Activated naive CD8-positive, alpha-beta T cell treated with anti-CD3 and anti-CD28 coated beads, Interleukin-2, amount 50 U/mL, for 24 hours (primary cell): Measurements from ENCODE around the gene TM4SF5.
A peak's percentile ranks its signal among the peaks of the same experiment; 100 is the strongest.

Experiments used
- ATAC-seq: fragments of 150-1000 bp; cut with Tn5 transposase; one replicate; pipeline ENCODE4 v1.10.0; 2021
- DNase-seq: peaks from one replicate; pipeline ENCODE4 v3.0.0; 2021
- H3K27ac Mint-ChIP-seq: one replicate; pipeline ENCODE4 v1.8.0; 2021; ENCODE audit warnings: mild to moderate bottlenecking, mixed read lengths
- H3K27me3 Mint-ChIP-seq: one replicate; pipeline ENCODE4 v1.8.0; 2021; ENCODE audit warnings: mixed read lengths
- H3K36me3 Mint-ChIP-seq: one replicate; pipeline ENCODE4 v1.8.0; 2021; ENCODE audit warnings: low read depth, mixed read lengths
- H3K4me1 Mint-ChIP-seq: one replicate; pipeline ENCODE4 v1.8.0; 2021; ENCODE audit warnings: mixed read lengths
- H3K4me3 Mint-ChIP-seq: one replicate; pipeline ENCODE4 v1.8.0; 2021; ENCODE audit warnings: mild to moderate bottlenecking, moderate library complexity, mixed read lengths
- H3K9me3 Mint-ChIP-seq: one replicate; pipeline ENCODE4 v1.8.0; 2021; ENCODE audit warnings: mixed read lengths

The TM4SF5 gene

GRCh38 chr17:4741544-4741943 lies 30.1 kb upstream of the TM4SF5 start:
- Mint-ChIP-seq H3K27ac (no peak overlapping the region), H3K9me3 (no peaks in the 10 kb centered on the region), H3K4me3 (no peak overlapping the region), H3K27me3 (peaks cover 23% of the 10 kb centered on the region), H3K36me3 (no peaks in the 10 kb centered on the region), H3K4me1 (peaks cover 17% of the 10 kb centered on the region)
- ATAC-seq, result no peak
- no peak for DNase-seq

- ATAC-seq (no peak), DNase-seq (no peak)
- Mint-ChIP-seq H3K36me3 (no peaks in the 10 kb centered on the region), H3K9me3 (no peaks in the 10 kb centered on the region), H3K27ac (no peak overlapping the region), H3K4me3 (no peak overlapping the region), H3K27me3 (peaks cover 23% of the 10 kb centered on the region), H3K4me1 (peaks cover 18% of the 10 kb centered on the region)
Observed at GRCh38 chr17:4742133-4742532, 29.6 kb upstream of the TM4SF5 start.

DNA sequence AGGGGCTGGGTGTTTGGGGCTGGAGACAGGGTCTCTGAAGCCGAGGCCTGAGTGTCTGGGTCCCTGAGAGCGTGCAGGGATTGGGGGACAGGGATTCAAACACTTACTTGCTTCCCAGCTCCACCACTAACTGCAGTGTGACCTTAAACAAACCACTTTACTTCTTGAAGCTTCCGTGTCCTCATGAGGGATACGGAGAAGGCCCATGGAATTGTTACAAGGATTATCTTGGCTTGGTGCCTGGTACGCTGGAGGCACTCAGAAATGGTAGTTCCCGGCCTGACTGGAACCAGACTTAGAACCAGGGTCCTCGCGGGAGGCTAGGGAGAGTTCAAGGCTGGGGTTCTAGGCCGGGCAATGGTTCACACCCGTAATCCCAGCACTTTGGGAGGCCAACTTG lies 29.1 kb upstream of the TM4SF5 start:
- Mint-ChIP-seq H3K36me3 (no peaks in the 10 kb centered on the region), H3K9me3 (no peaks in the 10 kb centered on the region), H3K27me3 (peaks cover 23% of the 10 kb centered on the region), H3K4me3 (no peak overlapping the region), H3K4me1 (peaks cover 19% of the 10 kb centered on the region), H3K27ac (no peak overlapping the region)
- ATAC-seq, result no peak
- no peak for DNase-seq

DNA sequence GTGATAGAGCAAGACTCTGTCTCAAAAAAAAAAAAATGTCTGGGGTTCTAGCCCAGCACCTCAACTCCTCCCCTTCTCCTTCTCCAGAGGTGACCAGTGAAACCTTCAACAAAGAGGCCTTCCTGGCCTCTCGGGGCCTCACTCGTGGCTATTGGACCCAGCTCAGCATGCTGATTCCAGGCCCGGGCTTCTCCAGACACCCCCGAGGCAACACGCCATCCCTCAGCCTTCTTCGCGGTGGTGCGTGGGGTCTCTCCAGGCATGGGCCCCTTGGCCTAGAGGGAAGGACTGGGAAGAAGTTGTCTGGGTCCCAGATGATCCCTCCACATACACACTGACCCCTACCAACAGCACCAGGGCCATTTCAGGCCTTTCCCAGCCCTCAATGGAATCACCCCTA lies 28.5 kb upstream of the TM4SF5 start:
- ATAC-seq (no peak), DNase-seq (no peak)
- H3K27me3 Mint-ChIP-seq, result peaks cover 22% of the 10 kb centered on the region
- H3K9me3 Mint-ChIP-seq, result no peaks in the 10 kb centered on the region
- H3K27ac Mint-ChIP-seq, result no peak overlapping the region
- H3K36me3 Mint-ChIP-seq, result no peaks in the 10 kb centered on the region
- peaks cover 21% of the 10 kb centered on the region for H3K4me1 Mint-ChIP-seq
- no peak overlapping the region for H3K4me3 Mint-ChIP-seq

GRCh38 chr17:4743898-4744297 lies 27.8 kb upstream of the TM4SF5 start:
- Mint-ChIP-seq H3K36me3 (no peaks in the 10 kb centered on the region), H3K9me3 (no peaks in the 10 kb centered on the region), H3K4me3 (no peak overlapping the region), H3K27me3 (peaks cover 21% of the 10 kb centered on the region), H3K27ac (no peak overlapping the region), H3K4me1 (peaks cover 17% of the 10 kb centered on the region)
- ATAC-seq (no peak), DNase-seq (no peak)

- Mint-ChIP-seq H3K4me3 (no peak overlapping the region), H3K27ac (no peak overlapping the region), H3K9me3 (no peaks in the 10 kb centered on the region), H3K36me3 (no peaks in the 10 kb centered on the region), H3K27me3 (peaks cover 22% of the 10 kb centered on the region), H3K4me1 (peaks cover 11% of the 10 kb centered on the region)
- ATAC-seq (no peak), DNase-seq (no peak)
Observed at GRCh38 chr17:4744999-4745969, 26.4 kb upstream of the TM4SF5 start.

GRCh38 chr17:4747847-4748246 lies 23.8 kb upstream of the TM4SF5 start:
- H3K4me1 Mint-ChIP-seq, result peaks cover 9% of the 10 kb centered on the region
- H3K9me3 Mint-ChIP-seq, result no peaks in the 10 kb centered on the region
- no peak overlapping the region for H3K27ac Mint-ChIP-seq
- DNase-seq (no peak), ATAC-seq (peak; percentile 67)
- H3K4me3 Mint-ChIP-seq, result peak overlapping the region; percentile 22
- H3K36me3 Mint-ChIP-seq, result no peaks in the 10 kb centered on the region
- peaks cover 20% of the 10 kb centered on the region for H3K27me3 Mint-ChIP-seq

DNA sequence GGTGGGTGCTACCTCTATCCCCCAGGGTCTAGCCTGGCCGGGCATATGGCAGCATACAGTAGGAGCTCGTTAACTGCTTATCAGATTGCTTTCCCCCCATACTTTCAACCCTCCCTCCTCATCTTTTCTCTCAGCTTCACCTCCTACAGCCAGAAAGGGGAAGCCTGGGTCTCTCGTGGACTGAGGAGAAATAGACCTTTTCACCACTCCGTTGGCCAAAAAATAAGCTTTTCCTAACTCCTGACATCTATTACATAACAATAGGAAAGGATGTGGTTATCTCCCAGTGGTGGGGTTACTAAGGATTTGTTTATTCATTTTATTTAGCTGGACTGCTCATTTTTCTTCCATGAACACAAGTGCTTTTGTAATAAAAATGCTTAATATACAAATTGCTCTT lies 23.0 kb upstream of the TM4SF5 start:
- Mint-ChIP-seq H3K36me3 (no peaks in the 10 kb centered on the region), H3K27ac (no peak overlapping the region)
- no peak for DNase-seq

DNA sequence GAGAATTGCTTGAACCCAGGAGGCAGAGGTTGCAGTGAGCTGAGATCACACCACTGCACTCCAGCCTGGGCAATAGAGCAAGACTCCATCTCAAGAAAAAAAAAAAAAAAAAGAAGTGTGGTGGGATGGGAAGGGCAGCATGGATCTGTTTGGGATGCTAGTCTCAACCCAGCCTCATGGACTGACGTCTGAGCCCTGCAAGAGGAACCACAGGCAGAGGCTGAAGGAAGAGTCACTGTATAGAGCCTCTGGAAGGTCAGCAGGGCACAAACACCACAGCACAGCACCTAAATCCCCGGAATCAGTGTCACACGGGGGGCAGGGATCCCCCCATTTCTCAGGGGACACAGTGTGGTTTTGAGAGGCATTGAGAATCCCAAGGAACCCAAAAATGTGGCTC lies 21.1 kb upstream of the TM4SF5 start:
- Mint-ChIP-seq H3K9me3 (no peaks in the 10 kb centered on the region), H3K36me3 (no peaks in the 10 kb centered on the region), H3K4me3 (no peak overlapping the region), H3K27ac (no peak overlapping the region), H3K4me1 (peaks cover 9% of the 10 kb centered on the region), H3K27me3 (peaks cover 26% of the 10 kb centered on the region)
- ATAC-seq (no peak), DNase-seq (no peak)

More for the DNA sequence above, 23.0 kb upstream of the TM4SF5 start:
- Mint-ChIP-seq H3K9me3 (no peaks in the 10 kb centered on the region), H3K4me1 (peaks cover 9% of the 10 kb centered on the region), H3K4me3 (no peak overlapping the region), H3K27me3 (peaks cover 24% of the 10 kb centered on the region)
- no peak for ATAC-seq

- no peak for DNase-seq
- Mint-ChIP-seq H3K36me3 (no peaks in the 10 kb centered on the region), H3K4me1 (peaks cover 8% of the 10 kb centered on the region), H3K4me3 (no peak overlapping the region), H3K9me3 (no peaks in the 10 kb centered on the region), H3K27ac (no peak overlapping the region), H3K27me3 (peaks cover 26% of the 10 kb centered on the region)
- no peak for ATAC-seq
Observed at GRCh38 chr17:4751932-4752331, 19.8 kb upstream of the TM4SF5 start.

DNA sequence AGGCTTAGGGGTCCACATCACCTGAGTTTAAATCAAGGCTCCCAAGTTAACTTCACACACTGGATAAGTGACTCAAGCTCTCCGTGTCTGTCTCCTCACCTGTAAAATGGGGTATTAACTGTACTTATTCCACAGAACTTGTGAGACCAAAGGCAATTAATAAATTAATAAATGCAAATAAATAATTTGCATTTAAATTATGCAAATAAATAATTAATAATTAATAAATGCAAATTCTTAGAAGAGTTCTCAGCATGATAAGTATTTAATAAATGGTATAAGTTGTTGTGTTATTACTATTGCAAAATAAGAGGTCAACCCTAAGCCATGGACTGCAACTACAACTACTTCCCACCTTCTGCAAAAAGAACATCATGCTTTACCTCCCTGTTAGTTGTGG lies 18.3 kb upstream of the TM4SF5 start:
- no peaks in the 10 kb centered on the region for H3K36me3 Mint-ChIP-seq

GRCh38 chr17:4759776-4760236 lies 11.9 kb upstream of the TM4SF5 start:
- Mint-ChIP-seq H3K36me3 (no peaks in the 10 kb centered on the region), H3K9me3 (no peaks in the 10 kb centered on the region), H3K27ac (no peak overlapping the region)

More for the DNA sequence above, 18.3 kb upstream of the TM4SF5 start:
- Mint-ChIP-seq H3K4me3 (no peak overlapping the region), H3K4me1 (peaks cover 1% of the 10 kb centered on the region), H3K9me3 (no peaks in the 10 kb centered on the region), H3K27ac (no peak overlapping the region), H3K27me3 (peaks cover 25% of the 10 kb centered on the region)
- ATAC-seq, result no peak
- no peak for DNase-seq

GRCh38 chr17:4764595-4764994 lies 7.1 kb upstream of the TM4SF5 start:
- ATAC-seq, result no peak
- H3K36me3 Mint-ChIP-seq, result no peaks in the 10 kb centered on the region
- no peak overlapping the region for H3K4me3 Mint-ChIP-seq
- peaks cover 4% of the 10 kb centered on the region for H3K27me3 Mint-ChIP-seq
- H3K4me1 Mint-ChIP-seq, result peaks cover 2% of the 10 kb centered on the region
- H3K9me3 Mint-ChIP-seq, result no peaks in the 10 kb centered on the region
- H3K27ac Mint-ChIP-seq, result no peak overlapping the region
- no peak for DNase-seq

More at GRCh38 chr17:4759776-4760236, 11.9 kb upstream of the TM4SF5 start:
- ATAC-seq (no peak), DNase-seq (no peak)
- Mint-ChIP-seq H3K4me1 (no peaks in the 10 kb centered on the region), H3K27me3 (peaks cover 4% of the 10 kb centered on the region), H3K4me3 (no peak overlapping the region)

GRCh38 chr17:4766201-4766600 lies 5.5 kb upstream of the TM4SF5 start:
- DNase-seq, result no peak
- Mint-ChIP-seq H3K27me3 (peaks cover 4% of the 10 kb centered on the region), H3K4me3 (no peak overlapping the region), H3K27ac (no peak overlapping the region), H3K36me3 (no peaks in the 10 kb centered on the region), H3K4me1 (peaks cover 2% of the 10 kb centered on the region), H3K9me3 (no peaks in the 10 kb centered on the region)
- ATAC-seq, result no peak

DNA sequence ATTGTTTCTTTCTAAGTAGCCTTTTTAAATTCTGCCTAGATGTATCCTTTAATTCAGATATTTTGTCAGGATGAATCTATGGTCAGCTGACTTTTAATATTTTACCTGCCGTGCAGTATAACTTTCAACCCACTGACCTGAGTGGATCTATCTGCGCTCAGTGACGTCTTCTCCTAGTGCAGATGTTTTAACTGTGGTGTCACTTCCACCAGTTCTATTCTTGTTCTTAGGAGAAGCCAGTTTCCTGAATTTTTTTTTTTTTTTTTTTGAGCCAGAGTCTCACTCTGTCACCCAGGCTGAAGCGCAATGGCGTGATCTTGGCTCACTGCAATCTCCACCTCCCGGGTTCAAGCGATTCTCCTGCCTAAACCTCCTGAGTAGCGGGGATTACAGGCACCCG lies 5.0 kb upstream of the TM4SF5 start:
- no peaks in the 10 kb centered on the region for H3K9me3 Mint-ChIP-seq
- H3K4me1 Mint-ChIP-seq, result peaks cover 4% of the 10 kb centered on the region
- ATAC-seq (no peak), DNase-seq (no peak)
- H3K27me3 Mint-ChIP-seq, result peaks cover 4% of the 10 kb centered on the region
- no peak overlapping the region for H3K4me3 Mint-ChIP-seq
- no peak overlapping the region for H3K27ac Mint-ChIP-seq
- H3K36me3 Mint-ChIP-seq, result no peaks in the 10 kb centered on the region
